Suppressor macrophage treated with lipopolysaccharide for 4 hours (primary cell): Measurements from ENCODE around the gene CARS2.
"Not testable (repeated sequence)": the region's sequence is repeated elsewhere in the genome, so short reads cannot be mapped to it uniquely, and the experiment has no call there.

Source experiments
- DNase-seq: peaks from one replicate; pipeline ENCODE4 v3.0.0-alpha.2; 2020

CARS2 gene

DNA sequence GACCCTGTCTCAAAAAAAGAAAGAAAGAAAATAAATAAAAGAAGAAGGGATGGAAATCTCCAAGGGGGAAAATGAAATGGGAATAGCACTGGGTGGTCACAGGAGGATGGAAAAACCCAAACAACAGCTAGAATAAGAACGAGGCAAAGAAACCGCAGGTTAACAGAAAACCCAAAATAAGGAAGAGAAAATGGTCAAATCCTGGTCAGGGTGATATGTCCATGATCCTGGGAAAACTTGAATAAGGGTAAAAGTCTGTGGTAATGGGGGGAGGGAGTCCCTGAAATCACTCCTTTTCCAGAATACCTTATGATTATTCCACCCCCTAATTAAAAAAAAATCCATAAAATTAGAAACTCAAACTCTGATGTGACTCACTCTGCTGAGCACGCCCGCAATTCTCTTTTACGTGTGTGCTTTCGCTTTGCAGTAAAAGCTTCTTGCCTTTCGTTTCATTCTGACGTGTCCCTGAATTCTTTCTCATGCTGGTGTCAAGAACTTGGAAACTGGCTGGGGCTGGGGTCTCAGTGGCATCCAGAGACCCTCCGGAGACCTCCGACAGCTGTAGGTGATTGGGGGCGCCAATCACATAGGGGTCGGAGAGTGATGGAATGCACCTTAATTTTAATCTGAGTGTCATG lies 94.8 kb downstream of the CARS2 start:
- DNase-seq = peak; percentile 14

DNA sequence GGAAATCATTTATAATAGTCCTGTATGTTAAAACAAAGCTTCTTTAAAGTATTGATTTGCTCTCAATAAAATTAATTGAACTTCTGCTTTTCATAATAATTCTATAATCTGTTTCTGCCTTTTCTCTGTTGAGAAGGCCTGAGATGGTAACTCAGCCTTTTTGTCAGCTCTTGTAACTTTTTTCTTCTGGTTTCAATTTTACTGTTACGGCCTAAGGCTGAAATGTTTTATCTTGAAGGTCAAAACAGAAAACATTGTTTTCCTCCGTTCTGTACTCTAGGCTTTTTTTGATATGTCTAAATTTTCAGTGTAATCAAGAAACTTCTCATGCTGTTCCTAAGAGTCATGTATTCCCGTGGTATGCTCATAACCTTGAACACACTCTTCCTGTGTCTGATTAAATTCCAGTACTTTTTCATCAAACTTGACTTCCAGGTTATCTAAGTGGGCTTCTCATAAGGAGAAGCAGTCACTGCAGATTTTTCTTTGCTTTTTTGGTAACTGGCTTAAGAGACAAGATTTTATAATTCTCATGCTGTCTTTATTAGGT lies 98.2 kb downstream of the CARS2 start:
- no peak for DNase-seq

DNA sequence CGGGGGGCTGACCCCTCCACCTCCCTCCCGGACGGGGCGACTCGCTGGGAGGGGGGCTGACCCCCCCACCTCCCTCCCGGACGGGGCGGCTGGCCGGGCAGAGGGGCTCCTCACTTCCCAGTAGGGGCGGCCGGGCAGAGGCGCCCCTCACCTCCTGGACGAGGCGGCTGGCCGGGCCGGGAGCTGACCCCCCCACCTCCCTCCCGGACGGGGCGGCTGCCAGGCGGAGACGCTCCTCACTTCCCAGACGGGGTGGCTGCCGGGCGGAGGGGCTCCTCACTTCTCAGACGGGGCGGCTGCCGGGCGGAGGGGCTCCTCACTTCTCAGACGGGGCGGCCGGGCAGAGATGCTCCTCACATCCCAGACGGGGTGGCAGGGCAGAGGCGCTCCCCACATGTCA lies 99.6 kb downstream of the CARS2 start:
- not testable (repeated sequence) for DNase-seq

DNA sequence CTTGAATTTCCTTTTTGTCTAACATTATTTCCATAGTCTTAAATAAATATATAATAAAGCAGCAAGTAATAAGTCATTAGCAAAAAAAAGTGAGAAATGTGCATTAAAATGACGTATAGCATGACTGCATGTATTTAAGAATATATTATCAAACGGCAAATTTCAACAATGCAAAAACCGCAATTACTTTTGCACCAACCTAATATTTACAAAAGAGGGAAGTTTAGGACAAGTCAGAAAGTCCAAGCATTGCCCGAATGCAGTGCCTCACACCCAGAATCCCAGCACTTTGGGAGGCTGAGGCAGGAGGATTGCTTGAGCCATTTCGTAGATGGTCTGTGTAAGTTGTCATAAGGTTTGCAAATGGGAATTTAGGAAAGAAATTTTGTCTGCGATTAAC lies 100.8 kb downstream of the CARS2 start:
- no peak for DNase-seq

DNA sequence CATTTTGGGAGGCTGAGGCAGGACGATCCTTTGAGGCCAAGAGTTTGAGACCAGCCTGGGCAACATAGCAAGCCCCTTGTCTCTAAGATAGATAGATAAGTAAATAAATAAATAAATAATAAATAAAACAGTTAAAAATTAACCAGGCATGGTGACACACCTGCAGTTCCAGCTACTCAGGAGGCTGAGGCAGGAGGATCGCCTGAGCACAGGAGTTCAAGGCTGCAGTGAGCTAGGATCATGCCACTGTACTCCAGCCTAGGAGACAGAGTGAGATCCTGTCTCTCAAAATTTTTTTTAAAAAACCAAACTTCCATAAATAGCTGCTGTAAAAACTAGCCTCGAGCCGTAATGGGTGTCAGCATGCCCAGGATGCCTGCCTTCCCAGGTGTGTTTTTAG lies 104.9 kb downstream of the CARS2 start:
- no peak for DNase-seq

DNA sequence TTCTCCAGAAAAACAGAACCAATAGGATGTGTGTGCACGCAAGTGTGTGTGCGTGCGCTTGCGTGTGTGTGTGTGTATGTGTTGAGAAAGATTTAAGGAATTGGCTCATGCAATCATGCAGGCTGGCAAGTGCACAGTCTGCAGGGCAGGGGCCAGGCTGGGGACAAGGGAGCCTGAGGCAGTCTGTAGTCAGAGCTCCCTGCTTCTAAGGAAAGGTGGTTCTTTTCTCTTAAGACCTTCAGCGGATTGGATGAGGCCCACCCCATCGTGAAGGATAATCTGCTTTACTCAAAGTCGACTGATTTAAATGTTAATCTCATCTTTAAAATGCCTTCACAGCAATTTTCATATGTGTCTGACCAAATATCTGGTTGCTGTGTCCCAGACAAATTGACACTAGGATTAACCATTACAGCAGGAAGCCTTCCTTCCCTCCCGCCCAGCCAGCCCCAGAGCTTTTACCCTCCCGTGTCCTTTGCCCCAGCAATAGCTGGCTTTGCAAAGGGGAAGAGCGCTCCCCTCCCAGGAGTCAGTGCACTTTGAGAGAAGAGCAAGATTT lies 105.6 kb downstream of the CARS2 start:
- DNase-seq = no peak

DNA sequence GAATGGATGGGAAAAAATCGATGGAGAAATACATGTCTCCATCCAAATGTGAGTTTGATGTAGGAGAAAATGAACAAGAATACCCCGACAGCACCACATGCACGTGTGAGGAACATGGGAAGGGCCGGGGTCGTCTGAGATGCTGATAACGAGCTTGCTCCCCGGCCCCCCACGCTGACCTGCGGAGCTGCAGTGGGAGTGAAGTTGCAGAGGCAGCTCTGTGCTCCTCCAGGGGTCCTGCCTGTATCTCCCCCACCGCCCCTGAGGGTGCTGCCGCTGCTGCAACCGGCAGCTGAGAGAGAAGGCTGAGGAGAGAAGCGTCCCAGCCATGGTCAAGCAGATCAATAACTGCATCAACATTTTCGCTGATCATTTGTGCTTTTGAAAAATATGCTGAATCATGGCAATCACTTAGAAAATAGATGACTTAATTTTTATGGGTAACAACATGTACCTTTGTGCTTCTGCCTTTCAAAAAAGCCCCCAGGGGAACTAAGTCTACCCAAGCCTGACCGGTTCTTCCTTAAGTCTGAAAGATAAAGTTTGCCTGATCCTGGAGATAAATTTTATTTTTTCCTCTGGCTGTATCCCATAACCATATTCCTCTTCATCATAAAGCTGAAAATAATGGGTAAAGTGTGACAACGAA lies 108.8 kb downstream of the CARS2 start:
- no peak for DNase-seq

DNA sequence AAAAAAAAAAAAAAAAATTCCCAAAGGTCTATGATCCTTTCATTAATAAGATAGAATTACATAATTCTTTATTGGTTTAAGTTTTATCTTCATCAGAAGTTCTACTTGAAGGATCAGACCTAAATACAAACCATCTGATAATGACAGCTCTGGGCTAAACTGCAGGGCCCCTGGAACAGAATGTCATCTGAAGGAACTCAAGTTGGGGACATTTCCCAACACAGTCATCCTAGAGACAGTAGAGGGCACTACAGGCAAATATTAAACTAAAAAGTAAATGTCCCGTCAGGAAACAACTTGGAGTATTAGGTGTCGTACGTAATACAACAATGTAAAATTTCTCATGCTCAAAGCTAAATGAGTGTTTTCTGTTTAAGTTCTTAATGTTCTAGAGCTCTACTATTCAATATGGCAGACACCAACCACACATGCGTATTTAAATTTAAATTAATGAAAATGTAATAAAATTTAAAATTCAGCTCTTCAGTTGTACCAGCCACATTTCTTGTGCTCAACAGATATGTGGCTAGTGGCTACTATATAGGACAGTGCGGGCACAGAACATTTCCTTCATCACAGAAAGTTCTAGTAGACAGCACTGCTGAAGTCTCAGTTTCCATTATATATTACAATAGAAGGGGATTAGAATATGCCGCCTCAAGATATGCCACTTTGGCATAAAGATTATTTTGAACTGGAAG lies 112.3 kb downstream of the CARS2 start:
- DNase-seq = peak; percentile 77

DNA sequence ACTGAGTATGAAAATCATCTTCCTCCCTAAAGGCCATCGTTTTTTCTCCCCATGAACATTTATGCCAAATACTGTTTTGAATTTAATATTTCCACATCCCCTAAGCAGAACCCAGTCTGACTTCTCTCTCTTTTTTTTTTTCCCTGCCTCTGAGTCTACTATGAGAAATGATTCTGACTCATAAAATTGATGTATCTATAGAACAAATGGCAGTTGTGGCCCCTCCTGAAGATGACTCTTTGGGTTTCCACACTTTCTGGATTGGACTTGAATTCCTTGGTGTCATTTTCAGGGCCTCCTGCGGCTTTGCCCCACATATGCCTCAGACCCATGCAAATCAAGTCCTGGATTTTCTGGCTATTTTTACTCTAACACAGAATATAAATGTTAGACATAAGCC lies 113.3 kb downstream of the CARS2 start:
- peak; percentile 57 for DNase-seq
